D721Med (cell line): ENCODE results near the gene FBXO7.

Experiments
- DNase-seq: peaks from one replicate; pipeline ENCODE4 v3.0.0; 2011; ENCODE audit warnings: low spot score; ENCODE audit not compliant: insufficient read length
- FAIRE-seq: peaks from 2 replicates; lab custom pipeline; 2011; peaks lifted over from hg19 to GRCh38; lab: Jason Lieb, UNC
- CTCF ChIP-seq: IDR thresholded peaks from 2 replicates; pipeline ENCODE4 v1.5.1; 2012; ENCODE audit warnings: mild to moderate bottlenecking, control low read depth; ENCODE audit not compliant: insufficient read depth; ENCODE audit errors: missing control alignments

The FBXO7 gene

GRCh38 chr22:32534252-32535235 lies 59.9 kb downstream of the FBXO7 start:
- FAIRE-seq (no peak), DNase-seq (no peak)
- TF ChIP-seq CTCF = no peak

GRCh38 chr22:32535531-32536190 lies 61.0 kb downstream of the FBXO7 start:
- no peak for DNase-seq
- FAIRE-seq = no peak
- TF ChIP-seq CTCF = no peak

- no peak for DNase-seq
- FAIRE-seq = no peak
- TF ChIP-seq CTCF = no peak
Measured at GRCh38 chr22:32536352-32536751, 61.7 kb downstream of the FBXO7 start.

GRCh38 chr22:32538521-32538920 lies 63.9 kb downstream of the FBXO7 start:
- TF ChIP-seq CTCF = no peak
- DNase-seq (no peak), FAIRE-seq (no peak)

- no peak for TF ChIP-seq CTCF
- DNase-seq (no peak), FAIRE-seq (no peak)
Measured at GRCh38 chr22:32539631-32540421, 65.2 kb downstream of the FBXO7 start.

- DNase-seq = no peak
- FAIRE-seq = no peak
- TF ChIP-seq CTCF = no peak
Measured at GRCh38 chr22:32541481-32541880, 66.9 kb downstream of the FBXO7 start.
